Tibial nerve (tissue), 4 donors: ENCODE data around the gene ZMYND8. TPM values are rescaled to one million over a fixed set of nuclear protein-coding genes. Genes with fewer than 3 reads are reported as not detected.

Experiments
- DNase-seq, 2 donors: peaks; one replicate each; pipeline ENCODE4 v3.0.0-alpha.2; 2019; ENCODE audit warnings: low spot score in 2 of 2
- H3K27ac ChIP-seq, 4 donors: fragments of 200-600 bp; sonication (generic) in 3 of 4; one replicate each; pipeline ENCODE4 v1.5.1; 2017 to 2019; ENCODE audit warnings: mild to moderate bottlenecking in 1 of 4
- H3K27me3 ChIP-seq, 2 donors: fragments of 200-600 bp; sonication (generic) in 1 of 2; one replicate each; pipeline versions ENCODE4 v1.5.1 to v1.6.0; 2017 to 2019
- H3K36me3 ChIP-seq, 3 donors: fragments of 200-600 bp; sonication (generic); one replicate each; pipeline ENCODE4 v1.5.1; 2018 to 2019
- H3K4me1 ChIP-seq, 4 donors: fragments of 200-600 bp; sonication (generic) in 3 of 4; one replicate each; pipeline ENCODE4 v1.5.1; 2017 to 2019
- H3K4me3 ChIP-seq, 4 donors: fragments of 200-600 bp; sonication (generic) in 3 of 4; one replicate each; pipeline ENCODE4 v1.5.1; 2017 to 2019; ENCODE audit warnings: mild to moderate bottlenecking in 1 of 4, moderate library complexity in 1 of 4
- H3K9me3 ChIP-seq, 4 donors: fragments of 200-600 bp; sonication (generic) in 3 of 4; one replicate each; pipeline ENCODE4 v1.5.1; 2017 to 2019
- CTCF ChIP-seq, 5 experiments: fragments of 200-600 bp in 3 of 5; fragments of 450-650 bp in 2 of 5; sonication (generic) in 3 of 5; IDR thresholded peaks; one replicate each; pipeline ENCODE4 v1.5.1; 2016 to 2019; ENCODE audit warnings: antibody characterized with exemption in 5 of 5, mild to moderate bottlenecking in 3 of 5, moderate library complexity in 2 of 5
- EP300 ChIP-seq, 2 donors: sonication (generic); formaldehyde crosslinking; IDR thresholded peaks; one replicate each; pipeline ENCODE4 v1.6.1; 2017; ENCODE audit warnings: antibody characterized with exemption in 2 of 2, mild to moderate bottlenecking in 1 of 2
- POLR2A ChIP-seq, 2 donors: fragments of 450-650 bp; IDR thresholded peaks; one replicate each; pipeline ENCODE4 v1.6.1; 2017; ENCODE audit warnings: antibody characterized with exemption in 2 of 2, mild to moderate bottlenecking in 2 of 2, moderate library complexity in 2 of 2
- WGBS, 2 donors: methylation state at CpG; one replicate each; pipeline ENCODE4 v1.1.5; 2018; 5-methylcytosine and 5-hydroxymethylcytosine counted together
- total RNA-seq, 4 donors: library from RNA; depleted of rRNA; stranded (reverse); fragments of >200 nt; gene quantifications; one replicate each; pipeline ENCODE4 v1.1.0, GENCODE V29; 2016

Gene ZMYND8
- total RNA-seq, 4 donors from 2014 or later, result 45.3 to 69.9 (median 49.8) TPM

- DNase-seq, result no peak
- Histone ChIP-seq H3K9me3 (no peaks in the 10 kb centered on the region), H3K27ac (no peak overlapping the region), H3K4me3 (no peak overlapping the region), H3K27me3 (no peaks in the 10 kb centered on the region), H3K36me3 (peaks cover 0 to 66% (median 11%) of the 10 kb centered on the region in 3 donors), H3K4me1 (peaks cover 0 to 44% (median 9%) of the 10 kb centered on the region in 4 donors)
- 83 to 90% methylated on average over 4 of the region's 4 CpGs for WGBS, 2 donors
- TF ChIP-seq EP300 (IDR thresholded peaks at IDR 0.05), result no peak
- TF ChIP-seq POLR2A (IDR thresholded peaks at IDR 0.05), result no peak
- TF ChIP-seq CTCF (IDR thresholded peaks at IDR 0.05), result no peak
Measured at GRCh38 chr20:47305667-47306066, 50.8 kb downstream of the ZMYND8 start.

GRCh38 chr20:47304287-47304686, 52.2 kb downstream of the ZMYND8 start:
- TF ChIP-seq EP300 (IDR thresholded peaks at IDR 0.05), result no peak
- TF ChIP-seq CTCF (IDR thresholded peaks at IDR 0.05), result no peak
- TF ChIP-seq POLR2A (IDR thresholded peaks at IDR 0.05), result no peak
- 52 to 55% methylated on average over 3 of the region's 3 CpGs for WGBS, 2 donors
- no peak for DNase-seq
- H3K36me3 ChIP-seq, result peaks cover 0 to 63% (median 8%) of the 10 kb centered on the region in 3 donors
- no peaks in the 10 kb centered on the region for H3K27me3 ChIP-seq
- no peak overlapping the region for H3K4me3 ChIP-seq
- no peaks in the 10 kb centered on the region for H3K9me3 ChIP-seq
- H3K4me1 ChIP-seq, result peaks cover 0 to 31% (median 9%) of the 10 kb centered on the region in 4 donors
- H3K27ac ChIP-seq, result peak overlapping the region in 3 of 4 donors; percentile 34 to 74 (median 70)

GRCh38 chr20:47303736-47304135, 52.8 kb downstream of the ZMYND8 start:
- Histone ChIP-seq H3K27ac (peak overlapping the region in 2 of 4 donors; percentile 34 to 70), H3K27me3 (no peaks in the 10 kb centered on the region), H3K36me3 (peaks cover 0 to 58% (median 7%) of the 10 kb centered on the region in 3 donors), H3K4me1 (peaks cover 0 to 26% (median 7%) of the 10 kb centered on the region in 4 donors), H3K4me3 (no peak overlapping the region), H3K9me3 (no peaks in the 10 kb centered on the region)
- DNase-seq, result no peak
- WGBS, 2 donors, result 70 to 72% methylated on average over 2 of the region's 2 CpGs
- no peak for TF ChIP-seq EP300 (IDR thresholded peaks at IDR 0.05)
- TF ChIP-seq CTCF (IDR thresholded peaks at IDR 0.05), result no peak
- TF ChIP-seq POLR2A (IDR thresholded peaks at IDR 0.05), result no peak

- no peak for TF ChIP-seq CTCF (IDR thresholded peaks at IDR 0.05)
- TF ChIP-seq EP300 (IDR thresholded peaks at IDR 0.05), result no peak
- TF ChIP-seq POLR2A (IDR thresholded peaks at IDR 0.05), result no peak
- Histone ChIP-seq H3K9me3 (no peaks in the 10 kb centered on the region), H3K4me1 (peaks cover 0 to 19% (median 6%) of the 10 kb centered on the region in 4 donors), H3K36me3 (peaks cover 0 to 58% (median 18%) of the 10 kb centered on the region in 3 donors), H3K27me3 (no peaks in the 10 kb centered on the region), H3K27ac (no peak overlapping the region), H3K4me3 (no peak overlapping the region)
- 93 to 94% methylated on average over 4 of the region's 4 CpGs for WGBS, 2 donors
- no peak for DNase-seq
Measured at GRCh38 chr20:47300071-47300470, 56.4 kb downstream of the ZMYND8 start.

GRCh38 chr20:47298624-47299023, 57.9 kb downstream of the ZMYND8 start:
- DNase-seq, result no peak
- H3K27me3 ChIP-seq, result no peaks in the 10 kb centered on the region
- no peak overlapping the region for H3K4me3 ChIP-seq
- H3K36me3 ChIP-seq, result peaks cover 0 to 71% (median 18%) of the 10 kb centered on the region in 3 donors
- peaks cover 0 to 6% (median 1%) of the 10 kb centered on the region in 4 donors for H3K4me1 ChIP-seq
- WGBS, 2 donors, result 89% methylated on average over 8 of the region's 8 CpGs
- H3K27ac ChIP-seq, result no peak overlapping the region
- no peak for TF ChIP-seq POLR2A (IDR thresholded peaks at IDR 0.05)
- TF ChIP-seq CTCF (IDR thresholded peaks at IDR 0.05), result no peak
- TF ChIP-seq EP300 (IDR thresholded peaks at IDR 0.05), result no peak
- no peaks in the 10 kb centered on the region for H3K9me3 ChIP-seq
